Activated T-cell treated with anti-CD3 and anti-CD28 coated beads, Interleukin-2, amount 50 U/mL, for 4 hours (primary cell): ENCODE data around the gene EIF5A. TPM values are rescaled to one million over a fixed set of nuclear protein-coding genes. Genes with fewer than 3 reads are reported as not detected.

Source experiments
- ATAC-seq, 2 donors: fragments of 200-7000 bp; cut with Tn5 transposase; one replicate each; pipeline ENCODE4 v1.10.0; 2021
- DNase-seq: peaks from one replicate; pipeline ENCODE4 v3.0.0-alpha.2; 2020
- H3K27me3 Mint-ChIP-seq: one replicate; pipeline ENCODE4 v1.8.0; 2021; ENCODE audit warnings: low read depth, mixed read lengths
- H3K36me3 Mint-ChIP-seq: one replicate; pipeline ENCODE4 v1.8.0; 2022; ENCODE audit warnings: mixed read lengths; ENCODE audit not compliant: insufficient read depth
- H3K4me1 Mint-ChIP-seq: one replicate; pipeline ENCODE4 v1.8.0; 2021; ENCODE audit warnings: low read depth, mixed read lengths
- H3K4me3 Mint-ChIP-seq: one replicate; pipeline ENCODE4 v1.8.0; 2021; ENCODE audit warnings: mild to moderate bottlenecking, moderate library complexity, mixed read lengths
- H3K9me3 Mint-ChIP-seq: one replicate; pipeline ENCODE4 v1.8.0; 2021; ENCODE audit warnings: mixed read lengths
- total RNA-seq, 3 donors: library from RNA; stranded (reverse); gene quantifications; one replicate each; pipeline ENCODE4 v1.2.1, GENCODE V29; 2021

Gene EIF5A
- total RNA-seq, 3 donors from 2014 or later, result 1,821 to 1,965 (median 1,822) TPM

DNA sequence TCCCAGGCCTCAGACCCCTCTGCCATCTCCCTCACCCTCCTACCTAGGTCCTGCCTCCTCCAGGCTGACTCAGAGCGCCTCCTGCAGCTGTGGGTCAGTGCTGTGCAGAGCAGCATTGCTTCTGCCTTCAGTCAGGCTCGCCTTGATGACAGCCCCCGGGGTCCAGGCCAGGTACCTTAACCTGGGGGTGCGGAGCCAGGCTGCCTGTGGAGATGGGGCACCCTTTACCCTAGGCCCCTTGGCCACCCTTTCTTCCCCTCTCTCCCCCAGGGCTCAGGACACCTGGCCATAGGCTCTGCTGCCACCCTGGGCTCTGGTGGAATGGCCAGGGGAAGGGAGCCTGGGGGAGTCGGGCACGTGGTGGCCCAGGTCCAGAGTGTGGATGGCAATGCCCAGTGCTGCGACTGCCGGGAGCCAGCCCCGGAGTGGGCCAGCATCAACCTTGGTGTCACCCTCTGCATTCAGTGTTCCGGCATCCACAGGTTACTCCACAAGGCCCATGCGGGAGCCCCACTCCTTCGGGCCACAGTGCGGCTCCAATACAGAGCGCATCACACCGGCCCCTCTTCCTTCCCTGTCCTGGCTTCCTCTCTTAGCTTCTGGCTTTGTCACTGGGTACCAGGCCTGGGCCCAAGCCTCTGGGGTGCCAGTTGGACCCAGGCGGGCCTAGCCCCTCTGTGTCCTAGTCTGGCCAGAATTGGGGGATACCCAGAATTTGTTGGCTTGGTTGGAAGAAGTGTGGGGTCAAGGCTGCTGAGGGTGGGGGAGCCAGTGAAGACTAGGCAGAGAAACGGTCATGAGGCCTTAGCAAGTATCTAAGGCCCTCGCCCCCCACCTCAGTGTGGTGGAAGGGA is 39.6 kb downstream of the EIF5A start:
- H3K4me1 Mint-ChIP-seq, result peaks cover 11% of the 10 kb centered on the region
- no peaks in the 10 kb centered on the region for H3K9me3 Mint-ChIP-seq
- H3K4me3 Mint-ChIP-seq, result no peak overlapping the region
- DNase-seq (no peak), ATAC-seq (no peak)
- H3K27me3 Mint-ChIP-seq, result no peaks in the 10 kb centered on the region
- peaks cover 16% of the 10 kb centered on the region for H3K36me3 Mint-ChIP-seq

DNA sequence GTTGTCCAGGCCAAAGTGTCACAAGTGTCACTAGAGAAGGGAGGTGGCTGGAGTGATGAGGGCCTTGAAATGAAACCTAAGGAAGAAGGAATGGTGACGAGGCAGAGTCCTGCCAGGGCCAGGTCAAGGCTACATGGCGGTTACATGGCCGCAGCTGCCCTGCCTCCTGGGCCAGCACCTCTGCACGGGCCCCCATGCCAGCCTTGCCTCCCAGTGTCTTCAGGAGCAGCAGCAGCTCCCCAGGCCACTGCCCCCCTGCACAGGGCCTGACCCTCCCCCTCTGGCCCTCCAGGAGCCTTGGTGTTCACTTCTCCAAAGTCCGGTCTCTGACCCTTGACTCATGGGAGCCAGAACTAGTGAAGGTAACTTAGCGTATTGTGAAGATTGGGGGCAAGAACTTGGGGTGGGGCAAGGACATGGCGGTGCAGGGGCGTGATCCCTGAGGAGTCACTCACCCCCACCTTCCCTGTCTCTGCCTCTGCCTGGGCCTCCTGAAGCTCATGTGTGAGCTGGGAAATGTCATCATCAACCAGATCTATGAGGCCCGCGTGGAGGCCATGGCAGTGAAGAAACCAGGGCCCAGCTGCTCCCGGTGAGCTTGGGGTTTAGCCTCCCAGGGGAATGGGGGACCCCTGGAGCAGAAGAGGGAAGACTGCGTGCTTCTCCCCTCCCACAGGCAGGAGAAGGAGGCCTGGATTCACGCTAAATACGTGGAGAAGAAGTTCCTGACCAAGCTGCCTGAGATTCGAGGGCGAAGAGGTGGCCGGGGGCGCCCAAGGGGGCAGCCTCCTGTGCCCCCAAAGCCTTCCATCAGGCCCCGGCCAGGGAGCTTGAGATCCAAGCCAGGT is 40.4 kb downstream of the EIF5A start:
- Mint-ChIP-seq H3K36me3 (peaks cover 16% of the 10 kb centered on the region), H3K9me3 (no peaks in the 10 kb centered on the region), H3K4me1 (peaks cover 17% of the 10 kb centered on the region), H3K27me3 (no peaks in the 10 kb centered on the region), H3K4me3 (no peak overlapping the region)
- no peak for ATAC-seq
- no peak for DNase-seq

DNA sequence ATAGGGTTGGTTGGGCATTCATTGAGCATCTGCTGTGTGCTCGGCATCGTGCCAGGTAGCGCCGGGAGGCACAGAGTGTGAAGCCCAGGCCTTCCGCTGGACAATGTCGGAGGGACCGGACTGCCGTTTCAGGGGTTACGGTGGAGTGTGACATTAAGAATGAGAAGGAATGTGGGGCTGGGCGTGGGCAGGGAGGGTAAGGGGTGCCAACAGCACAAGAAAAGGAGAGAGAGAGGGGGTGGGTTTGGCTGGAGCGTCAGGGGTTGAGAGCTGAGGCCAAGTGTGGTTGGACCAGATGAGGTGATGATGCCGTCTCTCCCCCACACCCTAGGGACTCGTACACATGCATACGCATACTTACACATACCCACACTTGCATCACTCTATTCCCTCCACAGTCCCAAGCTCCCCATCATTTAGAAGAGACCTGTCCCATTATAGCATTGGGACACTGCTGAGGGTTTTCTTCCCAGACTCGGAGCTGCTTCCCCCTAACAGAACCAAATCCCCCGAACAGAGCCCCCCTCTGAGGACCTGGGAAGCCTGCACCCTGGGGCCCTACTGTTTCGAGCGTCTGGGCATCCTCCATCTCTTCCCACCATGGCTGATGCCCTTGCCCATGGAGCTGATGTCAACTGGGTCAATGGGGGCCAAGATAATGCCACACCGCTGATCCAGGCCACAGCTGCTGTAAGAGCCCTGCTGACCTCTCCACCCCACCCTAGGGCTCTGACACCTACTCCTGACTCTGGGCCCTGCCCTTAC is 41.2 kb downstream of the EIF5A start:
- no peaks in the 10 kb centered on the region for H3K27me3 Mint-ChIP-seq
- no peak for DNase-seq
- peaks cover 21% of the 10 kb centered on the region for H3K4me1 Mint-ChIP-seq
- H3K36me3 Mint-ChIP-seq, result peaks cover 14% of the 10 kb centered on the region
- no peak for ATAC-seq
- no peak overlapping the region for H3K4me3 Mint-ChIP-seq
- no peaks in the 10 kb centered on the region for H3K9me3 Mint-ChIP-seq

DNA sequence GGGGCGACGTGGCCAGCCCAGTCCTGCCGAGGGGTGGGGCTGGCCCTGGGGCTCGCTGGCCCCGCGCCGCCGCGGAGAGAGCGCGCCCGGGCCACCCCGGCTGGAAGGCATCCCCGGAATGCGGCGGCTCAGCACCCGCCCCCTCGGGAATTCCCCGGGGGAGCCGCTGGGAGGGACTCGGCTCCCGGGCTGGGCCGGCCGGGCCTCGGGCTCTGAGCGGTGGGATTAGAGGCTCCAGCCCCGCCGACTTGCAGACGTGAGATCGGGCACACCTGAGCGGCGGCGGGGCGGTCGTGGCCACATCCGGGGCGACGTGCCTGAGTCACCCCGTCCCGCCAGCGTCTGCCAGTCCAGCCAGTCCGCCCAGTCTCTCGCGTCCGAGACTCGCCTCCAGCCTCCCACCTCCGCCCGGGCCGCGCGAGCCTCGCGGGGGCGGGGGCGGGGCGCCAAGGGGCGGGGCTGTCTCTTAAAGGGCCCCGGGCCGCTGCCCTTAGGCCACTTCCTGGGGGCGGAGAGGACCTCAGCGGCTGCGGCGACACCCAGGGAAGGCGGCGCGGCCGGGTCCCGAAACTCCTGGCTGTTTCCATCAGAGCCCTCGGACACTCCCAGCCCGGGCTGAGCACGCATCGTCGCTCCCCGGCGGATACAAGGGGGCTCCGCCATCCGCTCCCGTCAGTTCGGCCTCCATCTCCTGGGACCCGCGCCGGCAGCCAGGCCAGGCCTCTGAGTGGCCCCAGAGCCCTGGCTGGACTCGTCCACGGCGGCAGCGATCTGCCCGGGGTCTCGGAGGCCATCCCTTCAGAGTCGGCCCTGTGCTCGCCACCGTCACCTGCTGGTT is 44.5 kb downstream of the EIF5A start, which contains the start of gene KCTD11:
Gene KCTD11, plus strand, starts transcription at position 498 of the 838 bp plus-strand sequence.
- peaks cover 10% of the 10 kb centered on the region for H3K36me3 Mint-ChIP-seq
- DNase-seq, result peak; percentile 59
- ATAC-seq, result peak; percentile 51 to 54
- H3K4me3 Mint-ChIP-seq, result peak within 1 kb of the TSS; percentile 84
- peaks cover 24% of the 10 kb centered on the region for H3K4me1 Mint-ChIP-seq
- H3K9me3 Mint-ChIP-seq, result no peaks in the 10 kb centered on the region
- H3K27me3 Mint-ChIP-seq, result no peaks in the 10 kb centered on the region

DNA sequence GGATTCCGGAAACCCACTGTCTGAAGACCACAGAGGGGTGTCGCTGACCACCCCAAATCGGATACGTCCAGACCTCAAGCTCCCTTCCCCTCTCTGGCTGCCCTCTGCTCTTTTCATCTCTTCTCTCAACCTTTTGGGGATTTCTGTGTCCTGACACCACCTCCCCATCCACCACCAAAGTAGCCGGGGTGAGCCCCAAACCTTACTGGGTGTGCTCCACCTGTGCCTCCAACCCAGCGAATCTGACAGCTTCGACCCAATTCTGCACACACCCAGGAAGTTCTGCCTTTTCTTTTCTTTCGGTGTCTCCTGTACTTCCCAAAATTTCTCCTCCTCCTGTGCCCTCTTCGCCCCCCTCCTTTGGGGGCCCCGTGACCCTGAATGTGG is 45.1 kb downstream of the EIF5A start:
- Mint-ChIP-seq H3K9me3 (no peaks in the 10 kb centered on the region), H3K27me3 (no peaks in the 10 kb centered on the region), H3K36me3 (peaks cover 6% of the 10 kb centered on the region), H3K4me3 (peak overlapping the region; percentile 84), H3K4me1 (peaks cover 24% of the 10 kb centered on the region)
- ATAC-seq (no peak), DNase-seq (no peak)

DNA sequence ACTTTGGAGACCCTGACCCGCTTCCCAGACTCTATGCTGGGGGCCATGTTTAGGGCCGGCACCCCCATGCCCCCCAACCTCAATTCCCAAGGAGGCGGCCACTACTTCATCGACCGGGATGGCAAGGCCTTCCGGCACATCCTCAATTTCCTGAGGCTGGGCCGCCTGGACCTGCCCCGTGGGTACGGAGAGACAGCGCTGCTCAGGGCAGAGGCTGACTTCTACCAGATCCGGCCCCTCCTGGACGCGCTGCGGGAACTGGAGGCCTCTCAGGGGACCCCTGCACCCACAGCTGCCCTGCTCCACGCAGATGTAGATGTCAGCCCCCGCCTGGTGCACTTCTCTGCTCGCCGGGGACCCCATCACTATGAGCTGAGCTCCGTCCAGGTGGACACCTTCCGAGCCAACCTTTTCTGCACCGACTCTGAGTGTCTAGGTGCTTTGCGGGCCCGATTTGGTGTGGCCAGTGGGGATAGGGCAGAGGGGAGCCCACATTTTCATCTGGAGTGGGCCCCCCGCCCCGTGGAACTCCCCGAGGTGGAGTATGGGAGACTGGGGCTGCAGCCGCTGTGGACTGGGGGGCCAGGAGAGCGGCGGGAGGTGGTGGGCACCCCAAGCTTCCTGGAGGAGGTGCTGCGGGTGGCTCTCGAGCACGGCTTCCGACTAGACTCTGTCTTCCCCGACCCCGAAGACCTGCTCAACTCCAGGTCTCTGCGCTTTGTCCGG is 45.6 kb downstream of the EIF5A start:
- H3K36me3 Mint-ChIP-seq, result peaks cover 6% of the 10 kb centered on the region
- DNase-seq (no peak), ATAC-seq (no peak)
- no peaks in the 10 kb centered on the region for H3K27me3 Mint-ChIP-seq
- no peaks in the 10 kb centered on the region for H3K9me3 Mint-ChIP-seq
- H3K4me1 Mint-ChIP-seq, result peaks cover 24% of the 10 kb centered on the region
- H3K4me3 Mint-ChIP-seq, result peak overlapping the region; percentile 84

DNA sequence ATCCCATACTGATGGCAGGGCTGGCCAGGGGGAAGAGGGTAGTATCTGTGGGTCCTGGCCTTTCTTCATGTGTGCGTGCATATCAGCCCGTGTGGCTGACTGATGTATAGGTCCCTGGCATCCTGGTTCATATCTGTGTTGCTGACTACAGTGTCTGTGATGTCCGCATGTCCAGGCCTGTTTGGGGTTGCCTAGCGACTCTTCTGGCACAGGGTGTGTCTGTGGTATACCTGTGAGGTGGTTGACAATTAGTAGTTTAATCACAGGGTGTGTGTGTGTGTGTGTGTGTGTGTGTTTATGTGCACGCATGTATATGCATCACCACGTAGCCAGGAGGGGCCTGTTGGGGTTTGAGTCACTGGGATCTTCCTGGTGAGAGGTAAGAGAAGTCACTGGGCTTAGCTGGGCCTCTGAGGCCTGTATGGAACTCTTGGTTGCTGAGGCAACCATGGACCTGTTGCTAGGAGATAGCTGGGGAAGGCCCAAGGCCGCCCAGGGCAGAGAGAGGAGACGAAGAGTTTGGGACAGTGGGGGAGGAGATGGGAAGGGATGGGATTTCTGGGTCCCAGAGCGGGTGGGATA is 46.9 kb downstream of the EIF5A start:
- peaks cover 3% of the 10 kb centered on the region for H3K36me3 Mint-ChIP-seq
- no peaks in the 10 kb centered on the region for H3K27me3 Mint-ChIP-seq
- DNase-seq (no peak), ATAC-seq (peak in 1 of 2 donors; percentile 6)
- H3K4me3 Mint-ChIP-seq, result no peak overlapping the region
- H3K9me3 Mint-ChIP-seq, result no peaks in the 10 kb centered on the region
- H3K4me1 Mint-ChIP-seq, result peaks cover 24% of the 10 kb centered on the region

DNA sequence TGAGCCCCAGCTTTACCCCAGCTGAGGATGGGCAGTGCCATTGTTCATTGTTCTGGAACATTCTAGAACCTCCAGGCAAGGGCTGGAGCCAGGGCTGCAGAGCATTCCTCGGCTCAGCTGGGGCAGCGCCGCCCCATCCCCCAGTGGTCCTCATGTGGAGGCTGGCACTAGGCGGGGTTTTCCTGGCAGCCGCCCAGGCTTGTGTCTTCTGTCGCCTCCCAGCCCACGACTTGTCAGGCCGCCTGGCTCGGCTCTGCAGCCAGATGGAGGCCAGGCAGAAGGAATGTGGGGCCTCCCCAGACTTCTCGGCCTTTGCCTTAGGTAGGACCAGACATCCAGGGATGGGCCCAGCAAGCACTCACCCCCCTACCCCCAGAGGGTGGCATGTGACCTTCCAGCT is 47.6 kb downstream of the EIF5A start, which contains the start of gene TMEM95:
Gene TMEM95, plus strand, starts transcription at position 104 of the 400 bp plus-strand sequence. Its CDS starts 49 bp downstream, at position 153.
- Mint-ChIP-seq H3K4me1 (peaks cover 19% of the 10 kb centered on the region), H3K9me3 (no peaks in the 10 kb centered on the region), H3K36me3 (no peaks in the 10 kb centered on the region), H3K27me3 (no peaks in the 10 kb centered on the region), H3K4me3 (no peak within 1 kb of the TSS)
- DNase-seq (no peak), ATAC-seq (no peak)

DNA sequence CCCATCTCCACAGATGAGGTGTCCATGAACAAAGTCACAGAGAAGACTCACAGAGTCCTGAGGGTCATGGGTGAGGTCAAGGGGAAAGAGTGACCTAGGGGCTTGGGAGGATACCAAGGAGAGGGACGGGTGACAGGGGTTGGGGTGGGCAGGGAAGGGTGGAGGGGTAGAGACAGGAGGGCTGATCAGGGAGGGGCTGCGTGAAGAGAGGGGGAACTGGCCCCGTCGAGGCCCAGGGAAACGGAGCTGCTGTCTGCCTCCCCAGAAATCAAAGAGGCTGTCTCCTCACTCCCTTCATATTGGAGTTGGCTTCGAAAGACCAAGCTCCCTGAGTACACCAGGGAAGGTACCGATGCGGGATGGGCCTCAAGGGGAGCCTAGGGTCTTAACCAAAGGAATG is 48.1 kb downstream of the EIF5A start:
- Mint-ChIP-seq H3K9me3 (no peaks in the 10 kb centered on the region), H3K4me1 (peaks cover 19% of the 10 kb centered on the region), H3K27me3 (no peaks in the 10 kb centered on the region), H3K4me3 (no peak overlapping the region), H3K36me3 (no peaks in the 10 kb centered on the region)
- no peak for DNase-seq
- ATAC-seq, result no peak

DNA sequence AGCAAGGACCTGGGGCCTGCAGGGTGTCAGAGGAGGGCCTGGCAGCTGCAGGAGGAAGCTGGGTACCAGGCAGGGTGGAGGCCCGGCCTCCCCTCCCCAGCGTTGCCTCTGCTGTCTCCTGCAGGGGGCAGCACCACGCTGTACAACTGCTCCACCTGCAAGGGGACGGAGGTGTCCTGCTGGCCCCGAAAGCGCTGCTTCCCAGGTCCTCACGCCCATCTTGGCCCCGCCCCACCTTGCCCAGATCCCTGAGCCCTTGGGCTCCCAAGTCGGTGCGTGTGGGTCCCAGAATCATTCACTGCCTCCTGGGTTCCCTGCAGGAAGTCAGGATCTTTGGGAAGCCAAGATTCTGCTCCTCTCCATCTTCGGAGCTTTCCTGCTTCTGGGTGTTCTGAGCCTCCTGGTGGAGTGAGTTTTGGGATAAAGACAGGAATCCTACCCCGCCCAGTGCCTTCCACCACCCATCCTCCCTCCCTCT is 48.7 kb downstream of the EIF5A start:
- Mint-ChIP-seq H3K27me3 (no peaks in the 10 kb centered on the region), H3K4me1 (peaks cover 19% of the 10 kb centered on the region), H3K9me3 (no peaks in the 10 kb centered on the region), H3K36me3 (no peaks in the 10 kb centered on the region), H3K4me3 (no peak overlapping the region)
- peak; percentile 82 for DNase-seq
- ATAC-seq, result peak; percentile 64 to 73

DNA sequence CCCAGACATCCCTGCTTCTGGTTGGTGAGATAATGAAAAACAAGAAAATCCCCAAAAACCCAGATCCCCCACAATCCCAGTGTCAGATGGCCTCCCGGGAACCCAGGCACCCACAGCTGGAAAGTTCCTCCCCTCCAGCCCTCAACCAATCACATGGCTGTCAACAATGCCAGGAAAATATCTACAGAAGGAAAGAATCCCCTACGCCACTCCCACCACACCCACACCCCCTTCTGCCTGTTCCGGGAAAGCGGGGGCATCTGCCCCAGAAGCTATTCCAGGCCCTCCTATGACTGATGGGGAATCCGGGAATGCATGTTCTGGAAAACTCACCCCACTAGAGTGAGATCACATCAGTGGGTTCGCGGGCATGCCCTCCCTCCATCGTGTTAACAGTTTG is 49.3 kb downstream of the EIF5A start:
- Mint-ChIP-seq H3K4me3 (no peak overlapping the region), H3K27me3 (peaks cover 2% of the 10 kb centered on the region), H3K36me3 (no peaks in the 10 kb centered on the region), H3K4me1 (peaks cover 16% of the 10 kb centered on the region), H3K9me3 (no peaks in the 10 kb centered on the region)
- ATAC-seq (no peak), DNase-seq (no peak)

DNA sequence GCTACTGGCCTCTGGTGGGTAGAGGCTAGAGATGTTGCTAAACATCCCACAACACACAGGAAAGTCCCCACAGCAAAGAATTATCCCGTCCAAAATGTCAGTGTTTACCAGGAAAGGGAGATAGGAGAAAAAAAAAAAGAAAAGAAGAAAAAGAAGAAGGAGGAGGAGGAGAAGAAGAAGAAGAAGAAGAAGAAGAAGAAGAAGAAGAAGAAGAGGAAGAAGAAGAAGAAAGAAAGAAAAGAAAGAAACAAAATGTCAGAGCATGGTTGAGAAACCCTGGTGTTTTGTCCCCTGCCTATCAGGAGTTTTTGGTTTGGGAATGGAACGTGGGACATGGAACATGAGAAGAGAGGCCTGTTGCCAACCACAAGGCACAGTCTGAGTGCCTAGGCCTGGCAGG is 50.0 kb downstream of the EIF5A start:
- ATAC-seq (no peak), DNase-seq (no peak)
- H3K9me3 Mint-ChIP-seq, result no peaks in the 10 kb centered on the region
- no peak overlapping the region for H3K4me3 Mint-ChIP-seq
- H3K4me1 Mint-ChIP-seq, result peaks cover 14% of the 10 kb centered on the region
- H3K27me3 Mint-ChIP-seq, result peaks cover 6% of the 10 kb centered on the region
- H3K36me3 Mint-ChIP-seq, result no peaks in the 10 kb centered on the region
